Thoracic aorta (tissue), 2 donors: ENCODE measurements around the gene LCN10. TPM values are rescaled to one million over a fixed set of nuclear protein-coding genes. Genes with fewer than 3 reads are reported as not detected.

Experiments used
- ATAC-seq: fragments of 150-250 bp; one replicate; pipeline ENCODE4 v1.8.0; 2017; ENCODE audit warnings: low read depth; ENCODE audit not compliant: insufficient number of reproducible peaks, low FRiP score
- DNase-seq: peaks from one replicate; pipeline ENCODE4 v3.0.0-alpha.2; 2020; ENCODE audit warnings: low spot score
- H3K27ac ChIP-seq, 2 donors: fragments of 200-600 bp; sonication (generic); 1 replicate in 1 of 2; 2 replicates in 1 of 2; pipeline ENCODE4 v1.5.1; 2016; ENCODE audit warnings: mild to moderate bottlenecking in 2 of 2, moderate library complexity in 2 of 2
- H3K27me3 ChIP-seq: fragments of 200-600 bp; sonication (generic); replicated peaks from 2 replicates; pipeline ENCODE4 v1.6.0; 2016; ENCODE audit warnings: mild to moderate bottlenecking; ENCODE audit not compliant: insufficient read depth
- H3K36me3 ChIP-seq: fragments of 200-600 bp; sonication (generic); one replicate; pipeline ENCODE4 v1.5.1; 2016
- H3K4me1 ChIP-seq, 2 donors: fragments of 200-600 bp; sonication (generic); 1 replicate in 1 of 2; 2 replicates in 1 of 2; pipeline versions ENCODE4 v1.5.1 to v1.6.0; 2016; ENCODE audit warnings: low read depth in 2 of 2, mild to moderate bottlenecking in 1 of 2; ENCODE audit not compliant: control insufficient read depth in 1 of 2
- H3K4me3 ChIP-seq: fragments of 200-600 bp; sonication (generic); 2 replicates; pipeline ENCODE4 v1.5.1; 2016; ENCODE audit warnings: mild to moderate bottlenecking
- H3K9me3 ChIP-seq: fragments of 200-600 bp; sonication (generic); 2 replicates; pipeline ENCODE4 v1.5.1; 2016
- CTCF ChIP-seq: fragments of 200-600 bp; sonication (generic); IDR thresholded peaks from one replicate; pipeline ENCODE4 v1.5.1; 2019; ENCODE audit warnings: antibody characterized with exemption
- total RNA-seq, 2 donors: library from RNA; depleted of rRNA; stranded (reverse); fragments of >200 nt; gene quantifications; one replicate each; pipeline versions ENCODE4 v1.1.0 to v1.2.3, GENCODE V29; 2016

Gene LCN10
- total RNA-seq, 2 donors from 2014 or later = 3.1 to 9.4 TPM

GRCh38 chr9:136765041-136765440, 22.3 kb upstream of the LCN10 start:
- Histone ChIP-seq H3K4me3 (no peak overlapping the region), H3K27ac (no peak overlapping the region), H3K9me3 (no peaks in the 10 kb centered on the region), H3K4me1 (no peaks in the 10 kb centered on the region), H3K27me3 (no peaks in the 10 kb centered on the region), H3K36me3 (no peaks in the 10 kb centered on the region)
- ATAC-seq (no peak), DNase-seq (no peak)
- TF ChIP-seq CTCF = no peak

GRCh38 chr9:136764301-136764891, 21.7 kb upstream of the LCN10 start, which contains the start of gene LCN15:
Gene LCN15, minus strand, starts transcription at chr9:136764518. Its CDS starts 30 bp downstream, at chr9:136764488.
- no peak for TF ChIP-seq CTCF
- Histone ChIP-seq H3K36me3 (no peaks in the 10 kb centered on the region), H3K4me1 (no peaks in the 10 kb centered on the region), H3K9me3 (no peaks in the 10 kb centered on the region), H3K4me3 (no peak within 1 kb of the TSS), H3K27ac (no peak within 1 kb of the TSS), H3K27me3 (no peaks in the 10 kb centered on the region)
- DNase-seq (no peak), ATAC-seq (no peak)

GRCh38 chr9:136763649-136764035, 20.9 kb upstream of the LCN10 start:
- no peaks in the 10 kb centered on the region for H3K27me3 ChIP-seq
- DNase-seq = no peak
- ATAC-seq = no peak

GRCh38 chr9:136762915-136763648, 20.3 kb upstream of the LCN10 start:
- TF ChIP-seq CTCF = no peak
- Histone ChIP-seq H3K4me3 (no peak overlapping the region), H3K27me3 (no peaks in the 10 kb centered on the region), H3K27ac (no peak overlapping the region), H3K36me3 (no peaks in the 10 kb centered on the region), H3K9me3 (no peaks in the 10 kb centered on the region), H3K4me1 (no peaks in the 10 kb centered on the region)
- no peak for DNase-seq
- no peak for ATAC-seq

More at GRCh38 chr9:136763649-136764035, 20.9 kb upstream of the LCN10 start:
- Histone ChIP-seq H3K9me3 (no peaks in the 10 kb centered on the region), H3K4me3 (no peak overlapping the region), H3K4me1 (no peaks in the 10 kb centered on the region), H3K27ac (no peak overlapping the region), H3K36me3 (no peaks in the 10 kb centered on the region)
- TF ChIP-seq CTCF = no peak

- DNase-seq (no peak), ATAC-seq (no peak)
- Histone ChIP-seq H3K4me3 (no peak overlapping the region), H3K9me3 (no peaks in the 10 kb centered on the region), H3K27ac (no peak overlapping the region), H3K27me3 (no peaks in the 10 kb centered on the region), H3K4me1 (no peaks in the 10 kb centered on the region), H3K36me3 (no peaks in the 10 kb centered on the region)
- no peak for TF ChIP-seq CTCF
These were observed 19.5 kb upstream of the LCN10 start for GRCh38 chr9:136762221-136762691.
